OCI-LY3 (cell line): ENCODE measurements around the gene GRIA3.

Experiments used
- H2AFZ ChIP-seq: fragments of 200-600, 300-600 bp; shearing (Covaris generic); 2 replicates; pipeline ENCODE4 v1.6.0; 2014; ENCODE audit warnings: antibody characterized with exemption, low read depth, low read length
- H3K27ac ChIP-seq: fragments of 200-600, 300-600 bp; sonication (generic); 2 replicates; pipeline ENCODE4 v1.5.1; 2014; ENCODE audit warnings: mild to moderate bottlenecking, low read length, moderate library complexity, mixed read lengths
- H3K27me3 ChIP-seq: fragments of 200-600, 300-600 bp; sonication (generic); 2 replicates; pipeline ENCODE4 v1.6.1; 2014; ENCODE audit warnings: low read depth, low read length, mixed read lengths
- H3K36me3 ChIP-seq: fragments of 200-600, 300-600 bp; sonication (generic); replicated peaks from 2 replicates; pipeline ENCODE3; 2014; ENCODE audit warnings: low read depth, low read length, mixed read lengths
- H3K4me1 ChIP-seq: fragments of 300-600, 200-600 bp; sonication (generic); 2 replicates; pipeline ENCODE4 v1.6.1; 2014; ENCODE audit warnings: low read length, mixed read lengths
- H3K4me2 ChIP-seq: fragments of 200-600, 300-600 bp; sonication (generic); 2 replicates; pipeline ENCODE4 v1.6.1; 2014; ENCODE audit warnings: low read length, mixed read lengths
- H3K4me3 ChIP-seq: fragments of 300-600, 200-600 bp; sonication (generic); 2 replicates; pipeline ENCODE4 v1.5.1; 2014; ENCODE audit warnings: antibody characterized with exemption, mild to moderate bottlenecking, low read length, moderate library complexity
- H3K79me2 ChIP-seq: fragments of 300-600, 200-600 bp; shearing (Covaris generic); 2 replicates; pipeline ENCODE4 v1.6.1; 2014; ENCODE audit warnings: mild to moderate bottlenecking, low read length, mixed read lengths
- H3K9ac ChIP-seq: fragments of 300-600, 200-600 bp; shearing (Covaris generic); 2 replicates; pipeline ENCODE4 v1.6.0; 2014; ENCODE audit warnings: mild to moderate bottlenecking, low read length, moderate library complexity
- H3K9me3 ChIP-seq: fragments of 200-600, 300-600 bp; shearing (Covaris generic); 2 replicates; pipeline ENCODE4 v1.6.1; 2014; ENCODE audit warnings: low read length, mixed read lengths; ENCODE audit not compliant: insufficient read depth
- H4K20me1 ChIP-seq: fragments of 200-600, 300-600 bp; sonication (generic); 2 replicates; pipeline ENCODE4 v1.6.1; 2016; ENCODE audit warnings: low read length, mixed read lengths; ENCODE audit not compliant: insufficient read depth
- CTCF ChIP-seq: fragments of 200-600, 300-600 bp; sonication (generic); IDR thresholded peaks from 2 replicates; pipeline ENCODE4 v1.5.1; 2014; ENCODE audit warnings: antibody characterized with exemption, low read length, low read depth
- EZH2phosphoT487 ChIP-seq: fragments of 200-600 bp; shearing (Covaris generic); IDR thresholded peaks from 2 replicates; pipeline ENCODE4 v1.6.1; 2018; ENCODE audit warnings: antibody characterized with exemption, mixed run types, low read depth

Gene GRIA3

GRCh38 chrX:123475068-123475724 lies 291.1 kb downstream of the GRIA3 start:
- Histone ChIP-seq H3K4me1 (peaks cover 6% of the 10 kb centered on the region; the same call in 1 of the 2 replicates), H3K9ac (no peak overlapping the region), H4K20me1 (no peaks in the 10 kb centered on the region), H3K4me2 (no peak overlapping the region), H3K27me3 (no peaks in the 10 kb centered on the region), H3K4me3 (no peak overlapping the region), H2AFZ (no peak overlapping the region), H3K27ac (no peak overlapping the region), H3K36me3 (no peaks in the 10 kb centered on the region), H3K9me3 (no peaks in the 10 kb centered on the region), H3K79me2 (no peaks in the 10 kb centered on the region)
- TF ChIP-seq CTCF (no peak), EZH2phosphoT487 (no peak)

- H3K36me3 ChIP-seq: no peaks in the 10 kb centered on the region
- TF ChIP-seq CTCF (no peak), EZH2phosphoT487 (no peak)
- no peak overlapping the region for H3K4me3 ChIP-seq
- no peaks in the 10 kb centered on the region for H3K79me2 ChIP-seq
- H3K9ac ChIP-seq: no peak overlapping the region
- no peaks in the 10 kb centered on the region for H3K27me3 ChIP-seq
- H3K4me2 ChIP-seq: no peak overlapping the region
- H3K27ac ChIP-seq: no peak overlapping the region
- H2AFZ ChIP-seq: no peak overlapping the region
- no peaks in the 10 kb centered on the region for H3K9me3 ChIP-seq
- no peaks in the 10 kb centered on the region for H4K20me1 ChIP-seq
- H3K4me1 ChIP-seq: peaks cover 6% of the 10 kb centered on the region; the same call in 1 of the 2 replicates
These were observed 292.6 kb downstream of the GRIA3 start for GRCh38 chrX:123476611-123477219.

- Histone ChIP-seq H4K20me1 (no peaks in the 10 kb centered on the region), H3K79me2 (no peaks in the 10 kb centered on the region), H3K4me1 (peaks cover 6% of the 10 kb centered on the region; the same call in 1 of the 2 replicates), H3K27ac (no peak overlapping the region), H3K4me3 (no peak overlapping the region), H3K4me2 (no peak overlapping the region), H3K27me3 (no peaks in the 10 kb centered on the region), H3K9me3 (no peaks in the 10 kb centered on the region), H3K36me3 (no peaks in the 10 kb centered on the region), H3K9ac (no peak overlapping the region), H2AFZ (no peak overlapping the region)
- TF ChIP-seq EZH2phosphoT487 (no peak), CTCF (no peak)
These were observed 293.6 kb downstream of the GRIA3 start for GRCh38 chrX:123477673-123478072.

- Histone ChIP-seq H3K27ac (no peak overlapping the region), H3K79me2 (no peaks in the 10 kb centered on the region), H4K20me1 (no peaks in the 10 kb centered on the region), H3K27me3 (no peaks in the 10 kb centered on the region), H3K4me3 (no peak overlapping the region), H3K36me3 (no peaks in the 10 kb centered on the region), H3K9me3 (no peaks in the 10 kb centered on the region), H3K4me2 (no peak overlapping the region), H3K4me1 (no peaks in the 10 kb centered on the region), H2AFZ (no peak overlapping the region), H3K9ac (no peak overlapping the region)
- no peak for TF ChIP-seq CTCF
These were observed 298.1 kb downstream of the GRIA3 start for GRCh38 chrX:123481913-123482851.
